Mesothelial cell of epicardium (in vitro differentiated cells): ENCODE measurements around the gene PIK3R6. TPM values are rescaled to one million over a fixed set of nuclear protein-coding genes. Genes with fewer than 3 reads are reported as not detected.

ENCODE experiments used
- DNase-seq, 2 experiments: peaks; one replicate each; pipeline ENCODE4 v3.0.0; 2021; ENCODE audit warnings: low spot score in 2 of 2; ENCODE audit not compliant: unreplicated experiment in 2 of 2
- H3K27ac Mint-ChIP-seq: 2 replicates; pipeline ENCODE4 v1.8.0; 2021; ENCODE audit warnings: mixed read lengths
- H3K27me3 Mint-ChIP-seq: 2 replicates; pipeline ENCODE4 v1.8.0; 2021; ENCODE audit warnings: low read depth, mixed read lengths
- H3K36me3 Mint-ChIP-seq: 2 replicates; pipeline ENCODE4 v1.8.0; 2021; ENCODE audit warnings: mixed read lengths
- H3K4me1 Mint-ChIP-seq: 2 replicates; pipeline ENCODE4 v1.8.0; 2021; ENCODE audit warnings: mixed read lengths
- H3K4me3 Mint-ChIP-seq: 2 replicates; pipeline ENCODE4 v1.8.0; 2021; ENCODE audit warnings: mild to moderate bottlenecking, moderate library complexity, mixed read lengths
- H3K9me3 Mint-ChIP-seq: 2 replicates; pipeline ENCODE4 v1.8.0; 2021; ENCODE audit warnings: mixed read lengths
- total RNA-seq: library from RNA; stranded (reverse); gene quantifications from 3 replicates; pipeline ENCODE4 v1.2.1, GENCODE V29; 2021
- TF ChIP-seq, protein P1 (sequence below): fragments of 200-600 bp; sonication (generic); IDR thresholded peaks from one replicate; pipeline ENCODE4 v1.5.0; 2021; ENCODE audit warnings: antibody characterized with exemption; ENCODE audit not compliant: unreplicated experiment

The PIK3R6 gene
- total RNA-seq, 1 donor from 2014 or later: not detected

DNA sequence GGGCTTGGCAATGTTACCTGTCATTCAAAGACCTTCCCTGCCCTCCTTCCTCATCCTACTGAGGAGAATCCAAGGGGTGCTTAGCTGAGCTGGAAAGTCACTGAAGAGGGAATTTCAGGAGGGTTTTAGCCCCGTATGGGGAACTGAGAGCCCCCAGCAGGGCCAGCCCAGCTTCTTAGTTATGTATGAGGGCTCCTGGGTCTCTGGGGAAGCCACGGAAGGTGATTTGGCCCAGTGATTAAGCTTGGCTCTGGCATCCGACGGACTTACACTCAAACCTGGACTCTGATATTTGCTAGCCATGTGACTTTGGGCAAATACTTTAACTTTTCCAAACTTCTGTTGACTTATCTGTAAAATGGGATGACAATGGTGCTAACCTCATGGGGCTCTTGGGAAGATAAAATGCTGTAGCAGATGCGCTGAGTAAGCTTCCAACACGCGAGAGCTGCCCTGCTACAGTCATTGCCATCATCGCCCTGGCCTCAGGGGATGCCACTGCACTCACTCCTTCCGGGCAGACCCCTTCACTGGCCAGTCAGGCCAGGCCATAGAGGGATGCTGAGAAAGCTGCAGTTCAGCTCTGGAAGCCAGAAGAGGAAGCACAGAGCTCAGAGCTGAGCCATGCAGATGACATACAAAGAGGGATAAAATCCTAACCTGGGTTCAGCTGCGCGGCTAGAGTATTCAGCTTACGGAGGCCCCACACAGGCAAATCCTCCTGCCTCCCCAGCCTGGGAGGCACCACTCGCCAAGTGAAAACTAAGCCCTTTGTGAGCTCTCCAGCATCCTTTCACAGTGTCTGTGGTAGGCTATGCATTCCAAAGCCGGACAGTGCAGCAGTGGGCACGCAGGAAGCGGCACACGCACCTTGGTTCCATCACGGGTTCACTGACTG lies 44.9 kb upstream of the PIK3R6 start:
- Mint-ChIP-seq H3K27ac (no peak overlapping the region), H3K27me3 (peaks cover 63% of the 10 kb centered on the region), H3K4me3 (no peak overlapping the region), H3K9me3 (peaks cover 6% of the 10 kb centered on the region), H3K4me1 (no peaks in the 10 kb centered on the region), H3K36me3 (no peaks in the 10 kb centered on the region)
- no peak for DNase-seq
- TF ChIP-seq, protein P1, sequence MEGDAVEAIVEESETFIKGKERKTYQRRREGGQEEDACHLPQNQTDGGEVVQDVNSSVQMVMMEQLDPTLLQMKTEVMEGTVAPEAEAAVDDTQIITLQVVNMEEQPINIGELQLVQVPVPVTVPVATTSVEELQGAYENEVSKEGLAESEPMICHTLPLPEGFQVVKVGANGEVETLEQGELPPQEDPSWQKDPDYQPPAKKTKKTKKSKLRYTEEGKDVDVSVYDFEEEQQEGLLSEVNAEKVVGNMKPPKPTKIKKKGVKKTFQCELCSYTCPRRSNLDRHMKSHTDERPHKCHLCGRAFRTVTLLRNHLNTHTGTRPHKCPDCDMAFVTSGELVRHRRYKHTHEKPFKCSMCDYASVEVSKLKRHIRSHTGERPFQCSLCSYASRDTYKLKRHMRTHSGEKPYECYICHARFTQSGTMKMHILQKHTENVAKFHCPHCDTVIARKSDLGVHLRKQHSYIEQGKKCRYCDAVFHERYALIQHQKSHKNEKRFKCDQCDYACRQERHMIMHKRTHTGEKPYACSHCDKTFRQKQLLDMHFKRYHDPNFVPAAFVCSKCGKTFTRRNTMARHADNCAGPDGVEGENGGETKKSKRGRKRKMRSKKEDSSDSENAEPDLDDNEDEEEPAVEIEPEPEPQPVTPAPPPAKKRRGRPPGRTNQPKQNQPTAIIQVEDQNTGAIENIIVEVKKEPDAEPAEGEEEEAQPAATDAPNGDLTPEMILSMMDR: no peak

- TF ChIP-seq, protein P1: no peak
- Mint-ChIP-seq H3K27ac (no peak overlapping the region), H3K36me3 (no peaks in the 10 kb centered on the region), H3K27me3 (peaks cover 62% of the 10 kb centered on the region), H3K4me1 (no peaks in the 10 kb centered on the region), H3K9me3 (no peaks in the 10 kb centered on the region), H3K4me3 (no peak overlapping the region)
- DNase-seq: no peak
Observed at GRCh38 chr17:8910969-8911604, 43.6 kb upstream of the PIK3R6 start.

GRCh38 chr17:8909586-8910270 lies 42.3 kb upstream of the PIK3R6 start:
- peaks cover 73% of the 10 kb centered on the region for H3K27me3 Mint-ChIP-seq
- no peak overlapping the region for H3K27ac Mint-ChIP-seq

DNA sequence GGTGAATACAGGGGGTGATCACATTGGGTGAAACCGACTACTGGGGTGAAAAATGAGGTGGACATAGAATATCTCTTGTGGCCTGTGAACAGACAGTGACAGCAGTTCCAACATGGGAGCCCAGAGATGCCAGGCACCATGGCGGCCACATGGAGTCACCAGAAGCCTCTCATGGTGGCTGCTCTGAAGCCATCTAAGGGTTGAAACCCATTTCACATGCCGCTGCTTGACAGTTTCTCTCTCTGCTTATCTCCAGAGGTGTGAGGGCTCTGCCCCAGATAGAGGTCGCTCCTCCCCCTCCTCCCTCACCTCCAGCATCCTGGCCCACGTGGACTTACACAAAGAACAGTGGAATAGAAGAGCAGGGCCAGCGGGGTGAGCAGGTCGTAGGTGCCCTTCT lies 37.9 kb upstream of the PIK3R6 start:
- Mint-ChIP-seq H3K36me3 (no peaks in the 10 kb centered on the region), H3K4me1 (no peaks in the 10 kb centered on the region), H3K4me3 (no peak overlapping the region), H3K27me3 (peaks cover 54% of the 10 kb centered on the region), H3K9me3 (no peaks in the 10 kb centered on the region), H3K27ac (no peak overlapping the region)
- TF ChIP-seq, protein P1: no peak
- peak in 1 of 2 experiments; percentile 24 for DNase-seq

More at GRCh38 chr17:8909586-8910270, 42.3 kb upstream of the PIK3R6 start:
- H3K36me3 Mint-ChIP-seq: no peaks in the 10 kb centered on the region
- TF ChIP-seq, protein P1: no peak
- DNase-seq: no peak
- H3K9me3 Mint-ChIP-seq: no peaks in the 10 kb centered on the region
- H3K4me1 Mint-ChIP-seq: no peaks in the 10 kb centered on the region
- H3K4me3 Mint-ChIP-seq: no peak overlapping the region

GRCh38 chr17:8904686-8905085 lies 37.2 kb upstream of the PIK3R6 start:
- peak in 1 of 2 experiments; percentile 14 for DNase-seq
- Mint-ChIP-seq H3K4me1 (no peaks in the 10 kb centered on the region), H3K4me3 (no peak overlapping the region)

More at GRCh38 chr17:8904686-8905085, 37.2 kb upstream of the PIK3R6 start:
- Mint-ChIP-seq H3K27me3 (peaks cover 54% of the 10 kb centered on the region), H3K27ac (no peak overlapping the region), H3K36me3 (no peaks in the 10 kb centered on the region), H3K9me3 (no peaks in the 10 kb centered on the region)
- TF ChIP-seq, protein P1: no peak
